Measurements from ENCODE around the gene FXYD5. TPM values are rescaled to one million over a fixed set of nuclear protein-coding genes. Genes with fewer than 3 reads are reported as not detected.

Gene FXYD5
- polyA plus RNA-seq, 2 of the 4 experiments (the other 2 are of a cell fraction), result 70.8 to 113 TPM

- TF ChIP-seq KDM5A (IDR thresholded peaks at IDR 0.05), result no peak
Observed at GRCh38 chr19:35108730-35109129, 45.8 kb upstream of the FXYD5 start (continued).

- no peak overlapping the region for H3K4me2 ChIP-seq
- DNase-seq (ENCODE audit: low read depth in 1 of 2, low spot score in 1 of 2) (peak in 1 of 2 experiments; percentile 54), FAIRE-seq (no peak)
Observed at GRCh38 chr19:35109395-35110112, 45.0 kb upstream of the FXYD5 start.

GRCh38 chr19:35110974-35111373, 43.6 kb upstream of the FXYD5 start:
- H3K4me3 ChIP-seq, result no peak overlapping the region
- ATAC-seq (no peak), FAIRE-seq (peak; percentile 18), DNase-seq (ENCODE audit: low read depth in 1 of 2, low spot score in 1 of 2) (no peak)
- H3K9me3 ChIP-seq, result peaks cover 6% of the 10 kb centered on the region; the same call in 1 of the 3 replicates
- POLR2A ChIA-PET, result interaction anchor here (0.6 kb wide), 1 partner anchor 658 kb away, joined by 4 read pairs; no protein-coding TSS in a partner anchor
- H3K4me1 ChIP-seq, result peaks cover 16% of the 10 kb centered on the region; the same call in 1 of the 3 replicates
- TF ChIP-seq NR3C1 (IDR thresholded peaks at IDR 0.05), result no peak
- no peak for TF ChIP-seq KDM5A (IDR thresholded peaks at IDR 0.05)
- no peak for TF ChIP-seq TFCP2L1 (CRISPR knock-in tag; IDR thresholded peaks at IDR 0.05)
- TF ChIP-seq MAFK (IDR thresholded peaks at IDR 0.05; ENCODE audit: partially characterized antibody), result no peak
- no peak for TF ChIP-seq JUN (IDR thresholded peaks at IDR 0.05)
- no peak for TF ChIP-seq FOSB (CRISPR knock-in tag; IDR thresholded peaks at IDR 0.05)
- TF ChIP-seq PHF8 (IDR thresholded peaks at IDR 0.05; ENCODE audit: borderline replicate concordance, low read depth), result no peak
- no peak for TF ChIP-seq CHD2 (IDR thresholded peaks at IDR 0.05; ENCODE audit: low read length, partially characterized antibody)
- TF ChIP-seq CHD4 (IDR thresholded peaks at IDR 0.05; ENCODE audit: borderline replicate concordance), result no peak
- TF ChIP-seq HEYL (CRISPR knock-in tag; IDR thresholded peaks at IDR 0.05), result no peak
- TF ChIP-seq E2F6 (IDR thresholded peaks at IDR 0.05; ENCODE audit: borderline replicate concordance, low read depth), result no peak
- no peak for TF ChIP-seq EHF (CRISPR knock-in tag; IDR thresholded peaks at IDR 0.05)
- TF ChIP-seq HDAC2 (IDR thresholded peaks at IDR 0.05), result no peak
- TF ChIP-seq RNF2 (IDR thresholded peaks at IDR 0.05; ENCODE audit: borderline replicate concordance, low read depth), result no peak
- TF ChIP-seq POLR2A (IDR thresholded peaks at IDR 0.05; ENCODE audit: low read length), result no peak
- TF ChIP-seq, protein P1, sequence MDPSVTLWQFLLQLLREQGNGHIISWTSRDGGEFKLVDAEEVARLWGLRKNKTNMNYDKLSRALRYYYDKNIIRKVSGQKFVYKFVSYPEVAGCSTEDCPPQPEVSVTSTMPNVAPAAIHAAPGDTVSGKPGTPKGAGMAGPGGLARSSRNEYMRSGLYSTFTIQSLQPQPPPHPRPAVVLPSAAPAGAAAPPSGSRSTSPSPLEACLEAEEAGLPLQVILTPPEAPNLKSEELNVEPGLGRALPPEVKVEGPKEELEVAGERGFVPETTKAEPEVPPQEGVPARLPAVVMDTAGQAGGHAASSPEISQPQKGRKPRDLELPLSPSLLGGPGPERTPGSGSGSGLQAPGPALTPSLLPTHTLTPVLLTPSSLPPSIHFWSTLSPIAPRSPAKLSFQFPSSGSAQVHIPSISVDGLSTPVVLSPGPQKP (IDR thresholded peaks at IDR 0.05; ENCODE audit: low read depth, low read length), result no peak
- no peak for TF ChIP-seq ESRRA (IDR thresholded peaks at IDR 0.05; ENCODE audit: borderline replicate concordance, low read length)
- TF ChIP-seq ZFP36 (IDR thresholded peaks at IDR 0.05; ENCODE audit: borderline replicate concordance, partially characterized antibody), result no peak
- CTCF ChIA-PET, result interaction anchor here (0.7 to 3.0 kb wide), 11 partner anchors 11 to 138 kb away, joined by 3 to 21 read pairs (median 7); partner anchors contain the start of genes FXYD7 and LGI4
- H3K4me2 ChIP-seq, result no peak overlapping the region
- H3K27ac ChIP-seq, result no peak overlapping the region
- 67% methylated on average over 9 of the region's 9 CpGs for WGBS (ENCODE audit: missing lambda C conversion rate)

More at GRCh38 chr19:35109395-35110112, 45.0 kb upstream of the FXYD5 start:
- ATAC-seq, result peak; percentile 32 to 71; a peak in 4 of 6 replicates
- CTCF ChIA-PET, result interaction anchor here (1.1 to 3.7 kb wide), 7 partner anchors 8 to 65 kb away, joined by 3 to 29 read pairs (median 8); partner anchors contain the start of gene LGI4
- Histone ChIP-seq H3K9me3 (peaks cover 6% of the 10 kb centered on the region; the same call in 1 of the 3 replicates), H3K27ac (peak overlapping the region in 1 of 2 experiments; percentile 46; a peak in 3 of 6 replicates), H3K4me1 (peaks cover 9% of the 10 kb centered on the region; the same call in 1 of the 3 replicates), H3K4me3 (no peak overlapping the region)
- TF ChIP-seq MAFK (IDR thresholded peaks at IDR 0.05; ENCODE audit: partially characterized antibody), result peak; percentile 4
- TF ChIP-seq HEYL (CRISPR knock-in tag; IDR thresholded peaks at IDR 0.05), result no peak
- 65% methylated on average over 22 of the region's 22 CpGs for WGBS (ENCODE audit: missing lambda C conversion rate)
- POLR2A ChIA-PET, result no interaction called here
